SK-N-SH (cell line): ENCODE measurements around the gene CHSY1. TPM values are rescaled to one million over a fixed set of nuclear protein-coding genes. Genes with fewer than 3 reads are reported as not detected.

Experiments
- CTCF ChIA-PET: fragments of 300-600, 350-600 bp; formaldehyde crosslinking; extraction: SDS; loops from one replicate; lab custom pipeline; 2021; lab: Yijun Ruan, JAX
- POLR2A ChIA-PET: fragments of 350-600 bp; sonication (Branson Sonifier 250); formaldehyde crosslinking; extraction: SDS; loops from one replicate; lab custom pipeline; 2020; ENCODE audit warnings: antibody characterized with exemption, inconsistent platforms; lab: Yijun Ruan, JAX
- DNase-seq: peaks from one replicate; pipeline ENCODE4 v3.0.0; 2012
- H2AFZ ChIP-seq: fragments of 200-600 bp; sonication (generic); 2 replicates; pipeline ENCODE4 v1.8.1; 2016; ENCODE audit warnings: antibody characterized with exemption, mild to moderate bottlenecking, low read depth
- H3F3A ChIP-seq: fragments of 200-600 bp; sonication (generic); replicated peaks from 2 replicates; pipeline ENCODE3; 2016; ENCODE audit warnings: antibody characterized with exemption, mild to moderate bottlenecking; ENCODE audit not compliant: insufficient read depth
- H3K27ac ChIP-seq, 2 experiments: fragments of 200-500 bp in 1 of 2; fragments of 200-600 bp in 1 of 2; sonication (Bioruptor generic) in 1 of 2; sonication (generic), shearing (Covaris generic) in 1 of 2; 2 replicates each; pipeline versions ENCODE4 v1.5.1 to v1.6.1; 2014 to 2016; ENCODE audit warnings: low read depth in 2 of 2, inconsistent platforms in 1 of 2, low read length in 1 of 2, mild to moderate bottlenecking in 1 of 2, mixed read lengths in 1 of 2
- H3K27me3 ChIP-seq: fragments of 200-600 bp; sonication (generic), shearing (Covaris generic); 2 replicates; pipeline ENCODE4 v1.6.1; 2016; ENCODE audit warnings: mixed run types; ENCODE audit not compliant: insufficient read depth
- H3K36me3 ChIP-seq, 2 experiments: fragments of 200-500 bp in 1 of 2; fragments of 200-600 bp in 1 of 2; sonication (Bioruptor generic) in 1 of 2; sonication (generic) in 1 of 2; replicated peaks in 1 of 2; 2 replicates each; pipeline versions ENCODE3 to v1.5.1; 2014 to 2016; ENCODE audit warnings: low read length in 1 of 2, mild to moderate bottlenecking in 1 of 2; ENCODE audit not compliant: insufficient read depth in 2 of 2, control insufficient read depth in 1 of 2
- H3K4me1 ChIP-seq, 2 experiments: fragments of 200-500 bp in 1 of 2; fragments of 200-600 bp in 1 of 2; sonication (Bioruptor generic) in 1 of 2; sonication (generic), shearing (Covaris generic) in 1 of 2; 2 replicates each; pipeline versions ENCODE4 v1.5.1 to v1.6.1; 2014 to 2016; ENCODE audit warnings: low read depth in 1 of 2, low read length in 1 of 2, mixed run types in 1 of 2; ENCODE audit not compliant: insufficient read depth in 2 of 2, control insufficient read depth in 1 of 2
- H3K4me2 ChIP-seq: fragments of 200-600 bp; sonication (generic), shearing (Covaris generic); 2 replicates; pipeline ENCODE4 v1.6.1; 2017; ENCODE audit warnings: mixed run types
- H3K4me3 ChIP-seq, 2 experiments: fragments of 200-500 bp in 1 of 2; fragments of 200-600 bp in 1 of 2; sonication (Bioruptor generic) in 1 of 2; sonication (generic), shearing (Covaris generic) in 1 of 2; 2 replicates each; pipeline versions ENCODE4 v1.5.1 to v1.8.1; 2014 to 2016; ENCODE audit warnings: low read depth in 2 of 2, inconsistent platforms in 1 of 2, low read length in 1 of 2, mild to moderate bottlenecking in 1 of 2, mixed read lengths in 1 of 2, moderate library complexity in 1 of 2
- H3K79me2 ChIP-seq: fragments of 200-600 bp; sonication (generic); 2 replicates; pipeline ENCODE4 v1.8.1; 2017; ENCODE audit warnings: mild to moderate bottlenecking; ENCODE audit not compliant: insufficient read depth
- H3K9ac ChIP-seq: fragments of 200-600 bp; sonication (generic); 2 replicates; pipeline ENCODE4 v1.6.1; 2017; ENCODE audit warnings: mixed run types
- H3K9me2 ChIP-seq: fragments of 200-600 bp; sonication (generic); 2 replicates; pipeline ENCODE4 v1.6.1; 2017; ENCODE audit warnings: mixed run types
- H3K9me3 ChIP-seq: fragments of 200-600 bp; sonication (generic); 2 replicates; pipeline ENCODE4 v1.6.1; 2017; ENCODE audit warnings: mixed run types, mild to moderate bottlenecking, moderate library complexity
- H4K20me1 ChIP-seq: fragments of 200-600 bp; sonication (generic); 2 replicates; pipeline ENCODE4 v1.6.1; 2017; ENCODE audit warnings: mild to moderate bottlenecking, mixed run types; ENCODE audit not compliant: insufficient read depth
- FOSL2 ChIP-seq: IDR thresholded peaks from 2 replicates; pipeline ENCODE4 v1.4.0; 2012; ENCODE audit warnings: low read depth, mild to moderate bottlenecking, moderate library complexity, borderline replicate concordance
- FOXJ3 ChIP-seq: sonication (generic); formaldehyde crosslinking; IDR thresholded peaks from 2 replicates; pipeline ENCODE4 v1.5.1; 2020; ENCODE audit warnings: mild to moderate bottlenecking, missing genetic modification reagents
- GATA2 ChIP-seq: sonication (generic); formaldehyde crosslinking; IDR thresholded peaks from 2 replicates; pipeline ENCODE4 v1.5.0; 2020; ENCODE audit warnings: mild to moderate bottlenecking, missing genetic modification reagents
- JUND ChIP-seq: IDR thresholded peaks from 2 replicates; pipeline ENCODE4 v1.4.0; 2012
- NFIC ChIP-seq: IDR thresholded peaks from 2 replicates; pipeline ENCODE4 v1.4.0; 2012; ENCODE audit warnings: borderline replicate concordance
- NRF1 ChIP-seq: IDR thresholded peaks from 2 replicates; pipeline ENCODE4 v1.6.1; 2012; ENCODE audit warnings: low read depth, mild to moderate bottlenecking, low read length
- PBX3 ChIP-seq: IDR thresholded peaks from 2 replicates; pipeline ENCODE4; 2012
- POLR2AphosphoS5 ChIP-seq: IDR thresholded peaks from 2 replicates; pipeline ENCODE4 v1.6.1; 2012; ENCODE audit warnings: low read depth, low read length
- RAD21 ChIP-seq: IDR thresholded peaks from 2 replicates; pipeline ENCODE4 v1.6.1; 2012; ENCODE audit warnings: mild to moderate bottlenecking, low read length
- RFX5 ChIP-seq: IDR thresholded peaks from 2 replicates; pipeline ENCODE4 v1.6.1; 2012; ENCODE audit warnings: mild to moderate bottlenecking, improper control_type of control experiment, low read length
- RXRA ChIP-seq: IDR thresholded peaks from 2 replicates; pipeline ENCODE4 v1.4.0; 2012; ENCODE audit warnings: low read depth, mild to moderate bottlenecking, borderline replicate concordance
- SIN3A ChIP-seq: IDR thresholded peaks from 2 replicates; pipeline ENCODE4 v1.6.1; 2012; ENCODE audit warnings: low read depth, mild to moderate bottlenecking, low read length, moderate library complexity, borderline replicate concordance
- TAF1 ChIP-seq: IDR thresholded peaks from 2 replicates; pipeline ENCODE4 v1.6.1; 2012; ENCODE audit warnings: low read depth, mild to moderate bottlenecking, low read length, moderate library complexity, borderline replicate concordance
- TCF12 ChIP-seq: IDR thresholded peaks from 2 replicates; pipeline ENCODE4 v1.4.0; 2012
- TEAD4 ChIP-seq: IDR thresholded peaks from 2 replicates; pipeline ENCODE4 v1.4.0; 2012; ENCODE audit warnings: mild to moderate bottlenecking, borderline replicate concordance; ENCODE audit not compliant: insufficient read depth
- USF2 ChIP-seq: fragments of 150-350 bp; IDR thresholded peaks from 2 replicates; pipeline ENCODE4 v1.6.1; 2017; ENCODE audit warnings: antibody characterized with exemption, low read length, low read depth, borderline replicate concordance
- YY1 ChIP-seq: IDR thresholded peaks from 2 replicates; pipeline ENCODE4 v1.4.0; 2012; ENCODE audit warnings: low read depth, mild to moderate bottlenecking
- WGBS: methylation state at CpG from one replicate; pipeline ENCODE4 v1.1.6; 2017; ENCODE audit warnings: low lambda C conversion rate; 5-methylcytosine and 5-hydroxymethylcytosine counted together
- polyA plus RNA-seq, 3 experiments: library from polyadenylated mRNA; depleted of rRNA; stranded (reverse); fragments of >200 nt; gene quantifications; 2 replicates each; pipeline ENCODE4 v1.2.3, GENCODE V29; 2012

Gene CHSY1
- polyA plus RNA-seq, 1 of the 3 experiments (the other 2 are of a cell fraction), result 15.7 TPM

GRCh38 chr15:101250873-101251829 lies 697 bp downstream of the CHSY1 start:
- DNase-seq, result peak; percentile 68

GRCh38 chr15:101250341-101250831 lies 1.5 kb downstream of the CHSY1 start:
- peak overlapping the region; percentile 36 to 87; a peak in 3 of 4 replicates for H3K27ac ChIP-seq
- 12% methylated on average over 6 of the region's 6 CpGs for WGBS
- H3K4me2 ChIP-seq, result peak overlapping the region; percentile 90
- H2AFZ ChIP-seq, result no peak overlapping the region
- peaks cover 57% of the 10 kb centered on the region for H3K79me2 ChIP-seq
- TF ChIP-seq TCF12 (peak; percentile 52; the same call in 1 of the 2 replicates), FOSL2 (peak; percentile 52; the same call in 1 of the 2 replicates), TAF1 (no peak), RFX5 (no peak)
- peak overlapping the region; percentile 69 to 89 for H3K4me3 ChIP-seq
- ChIA-PET POLR2A (interaction anchor here (0.9 kb wide), 1 partner anchor 49 kb away, joined by 3 read pairs; no protein-coding TSS in a partner anchor), CTCF (interaction anchor here (0.8 to 12.8 kb wide), 10 partner anchors 8 to 235 kb away, joined by 3 to 190 read pairs (median 4); no protein-coding TSS in a partner anchor)
- peaks cover 54% of the 10 kb centered on the region for H4K20me1 ChIP-seq
- H3K9me3 ChIP-seq, result no peaks in the 10 kb centered on the region
- peaks cover 4 to 25% of the 10 kb centered on the region in 2 experiments; a peak in 2 of 4 replicates for H3K4me1 ChIP-seq
- no peak for DNase-seq
- peak overlapping the region; percentile 77 for H3K9ac ChIP-seq
- H3K36me3 ChIP-seq, result peaks cover 0 to 18% of the 10 kb centered on the region in 2 experiments
- no peaks in the 10 kb centered on the region for H3F3A ChIP-seq
- no peaks in the 10 kb centered on the region for H3K9me2 ChIP-seq
- H3K27me3 ChIP-seq, result no peaks in the 10 kb centered on the region

More at GRCh38 chr15:101250873-101251829, 697 bp downstream of the CHSY1 start:
- H3K9me2 ChIP-seq, result no peaks in the 10 kb centered on the region
- peaks cover 0 to 12% of the 10 kb centered on the region in 2 experiments for H3K36me3 ChIP-seq
- no peaks in the 10 kb centered on the region for H3K27me3 ChIP-seq
- ChIA-PET POLR2A (interaction anchor here (0.6 to 1.8 kb wide), 4 partner anchors 102 to 243 kb away, joined by 3 to 8 read pairs (median 6); no protein-coding TSS in a partner anchor), CTCF (interaction anchor here (0.6 to 12.8 kb wide), 19 partner anchors 8 to 244 kb away, joined by 3 to 190 read pairs (median 3); no protein-coding TSS in a partner anchor)
- peaks cover 4 to 29% of the 10 kb centered on the region in 2 experiments; a peak in 2 of 4 replicates for H3K4me1 ChIP-seq
- H4K20me1 ChIP-seq, result peaks cover 46% of the 10 kb centered on the region
- H3K9ac ChIP-seq, result peak overlapping the region; percentile 77
- H3K27ac ChIP-seq, result peak overlapping the region; percentile 36 to 87; a peak in 3 of 4 replicates
- no peaks in the 10 kb centered on the region for H3K9me3 ChIP-seq
- H3K4me2 ChIP-seq, result peak overlapping the region; percentile 90
- no peaks in the 10 kb centered on the region for H3F3A ChIP-seq
- peaks cover 49% of the 10 kb centered on the region for H3K79me2 ChIP-seq
- H2AFZ ChIP-seq, result no peak overlapping the region
- under 1% methylated on average over 26 of the region's 150 CpGs for WGBS
- peak overlapping the region; percentile 69 to 89 for H3K4me3 ChIP-seq
- TF ChIP-seq TAF1 (0 out of 2 replicates have a peak, but pooled peaks have one; percentile 29), SIN3A (no peak)

GRCh38 chr15:101248274-101248673 lies 3.6 kb downstream of the CHSY1 start:
- H3K36me3 ChIP-seq, result peaks cover 0 to 18% of the 10 kb centered on the region in 2 experiments
- H2AFZ ChIP-seq, result no peak overlapping the region
- peaks cover 7 to 39% of the 10 kb centered on the region in 2 experiments; a peak in 2 of 4 replicates for H3K4me1 ChIP-seq
- H3K9me3 ChIP-seq, result no peaks in the 10 kb centered on the region
- no peak overlapping the region for H3K9ac ChIP-seq
- 95% methylated on average over 3 of the region's 3 CpGs for WGBS
- no peaks in the 10 kb centered on the region for H3F3A ChIP-seq
- H3K4me3 ChIP-seq, result no peak overlapping the region; a peak in 1 of 4 replicates
- peaks cover 75% of the 10 kb centered on the region for H4K20me1 ChIP-seq
- DNase-seq, result no peak
- POLR2A ChIA-PET, result interaction anchor here (0.6 to 1.2 kb wide), 2 partner anchors 134 to 160 kb away, joined by 3 read pairs; no protein-coding TSS in a partner anchor
- H3K79me2 ChIP-seq, result peaks cover 78% of the 10 kb centered on the region
- CTCF ChIA-PET, result interaction anchor here (0.6 to 12.8 kb wide), 5 partner anchors 23 to 159 kb away, joined by 3 to 190 read pairs (median 4); no protein-coding TSS in a partner anchor
- no peaks in the 10 kb centered on the region for H3K9me2 ChIP-seq
- H3K4me2 ChIP-seq, result no peak overlapping the region
- H3K27ac ChIP-seq, result peak overlapping the region in 1 of 2 experiments; percentile 11; a peak in 1 of 4 replicates
- H3K27me3 ChIP-seq, result no peaks in the 10 kb centered on the region
- no peak for TF ChIP-seq RXRA
- no peak for TF ChIP-seq PBX3
- no peak for TF ChIP-seq NFIC
- no peak for TF ChIP-seq YY1
- TF ChIP-seq RAD21, result no peak
- TF ChIP-seq RFX5, result no peak
- no peak for TF ChIP-seq NRF1
- TF ChIP-seq TEAD4, result no peak
- TF ChIP-seq POLR2AphosphoS5, result no peak
- no peak for TF ChIP-seq JUND
- no peak for TF ChIP-seq USF2
- no peak for TF ChIP-seq GATA2 (CRISPR knock-in tag)
- TF ChIP-seq FOXJ3 (CRISPR knock-in tag), result no peak
